ENCODE data around the gene MRS2. TPM values are rescaled to one million over a fixed set of nuclear protein-coding genes. Genes with fewer than 3 reads are reported as not detected.

Gene MRS2
- total and polyA plus RNA-seq, 9 of the 15 experiments (the other 6 are each of a cell fraction or from before 2014, with no cell fraction given) = 14.6 to 57.9 (median 48.1) TPM

GRCh38 chr6:24402697-24403500, at the start of gene MRS2 (continued):
- TF ChIP-seq REST (IDR thresholded peaks at IDR 0.05; ENCODE audit: borderline replicate concordance) (no peak), REST (CRISPR knock-in tag; IDR thresholded peaks at IDR 0.05; ENCODE audit: low read depth) (peak; percentile 75; the same call in 1 of the 2 replicates), ZBTB1 (CRISPR knock-in tag; IDR thresholded peaks at IDR 0.05; ENCODE audit: borderline replicate concordance, low read depth) (0 out of 2 replicates have a peak, but pooled peaks have one; percentile 67), TAL1 (IDR thresholded peaks at IDR 0.05) (no peak), ZNF830 (CRISPR knock-in tag; IDR thresholded peaks at IDR 0.05) (0 out of 2 replicates have a peak, but pooled peaks have one; percentile 21), SAFB (IDR thresholded peaks at IDR 0.05; ENCODE audit: borderline replicate concordance, low read depth, low read length) (peak; percentile 84), TSC22D4 (tag; IDR thresholded peaks at IDR 0.05) (no peak), POLR2H (tag; IDR thresholded peaks at IDR 0.05; ENCODE audit: low read depth) (peak; percentile 25; the same call in 1 of the 2 replicates), RBBP5 (IDR thresholded peaks at IDR 0.05; ENCODE audit: borderline replicate concordance, insufficient read depth, low read length, poor library complexity, severe bottlenecking) (peak; percentile 94), TAF9B (IDR thresholded peaks at IDR 0.05; ENCODE audit: partially characterized antibody) (peak; percentile 54), NR4A1 (CRISPR knock-in tag; IDR thresholded peaks at IDR 0.05) (peak; percentile 63), NR4A1 (tag; IDR thresholded peaks at IDR 0.05) (0 out of 2 replicates have a peak, but pooled peaks have one; percentile 69), ZNF311 (CRISPR knock-in tag; IDR thresholded peaks at IDR 0.05) (no peak), PHB (CRISPR knock-in tag; IDR thresholded peaks at IDR 0.05) (0 out of 2 replicates have a peak, but pooled peaks have one; percentile 32), PTRF (tag; IDR thresholded peaks at IDR 0.05) (no peak), JUN (IDR thresholded peaks at IDR 0.05; ENCODE audit: borderline replicate concordance, low read depth, low read length) (no peak), JUN (CRISPR knock-in tag; IDR thresholded peaks at IDR 0.05; ENCODE audit: borderline replicate concordance) (peak; percentile 83; the same call in 1 of the 2 replicates), ZNF316 (IDR thresholded peaks at IDR 0.05) (0 out of 2 replicates have a peak, but pooled peaks have one; percentile 6), DIDO1 (tag; IDR thresholded peaks at IDR 0.05; ENCODE audit: low read depth) (no peak), XRCC5 (IDR thresholded peaks at IDR 0.05; ENCODE audit: low read depth, low read length) (0 out of 2 replicates have a peak, but pooled peaks have one; percentile 6), EGR1 (conservative IDR thresholded peaks at IDR 0.05) (no peak)

Measured in K562 (cell line).